Measurements from ENCODE around the gene CLP1. TPM values are rescaled to one million over a fixed set of nuclear protein-coding genes. Genes with fewer than 3 reads are reported as not detected.
"Not testable (repeated sequence)": the region's sequence is repeated elsewhere in the genome, so short reads cannot be mapped to it uniquely, and the experiment has no call there.

CLP1 gene
- total RNA-seq, 1 donor from 2014 or later, result 25.7 TPM

- H3K27me3 Mint-ChIP-seq (ENCODE audit: low read depth), result no peaks in the 10 kb centered on the region
- no peaks in the 10 kb centered on the region for H3K9me3 Mint-ChIP-seq
- H3K36me3 Mint-ChIP-seq (ENCODE audit: low read depth), result peaks cover 13% of the 10 kb centered on the region
- no peak overlapping the region for H3K27ac Mint-ChIP-seq (ENCODE audit: unreplicated experiment)
- no peak for DNase-seq (ENCODE audit: low read depth, low spot score)
- no peak for TF ChIP-seq CTCF (conservative IDR thresholded peaks at IDR 0.05)
- no peak overlapping the region for H3K4me3 Mint-ChIP-seq
- no peaks in the 10 kb centered on the region for H3K4me1 Mint-ChIP-seq
These were observed 21.8 kb downstream of the CLP1 start for GRCh38 chr11:57679396-57679795.

- Mint-ChIP-seq H3K27ac (ENCODE audit: unreplicated experiment) (no peak overlapping the region), H3K36me3 (ENCODE audit: low read depth) (peaks cover 12% of the 10 kb centered on the region), H3K27me3 (ENCODE audit: low read depth) (no peaks in the 10 kb centered on the region), H3K4me1 (no peaks in the 10 kb centered on the region), H3K4me3 (no peak overlapping the region), H3K9me3 (no peaks in the 10 kb centered on the region)
- TF ChIP-seq CTCF (conservative IDR thresholded peaks at IDR 0.05), result no peak
- no peak for DNase-seq (ENCODE audit: low read depth, low spot score)
These were observed 23.0 kb downstream of the CLP1 start for GRCh38 chr11:57680552-57680874.

GRCh38 chr11:57681168-57681567 is 23.6 kb downstream of the CLP1 start:
- no peak for DNase-seq (ENCODE audit: low read depth, low spot score)
- Mint-ChIP-seq H3K4me1 (no peaks in the 10 kb centered on the region), H3K27me3 (ENCODE audit: low read depth) (no peaks in the 10 kb centered on the region), H3K27ac (ENCODE audit: unreplicated experiment) (no peak overlapping the region), H3K9me3 (no peaks in the 10 kb centered on the region), H3K4me3 (no peak overlapping the region), H3K36me3 (ENCODE audit: low read depth) (peaks cover 12% of the 10 kb centered on the region)
- no peak for TF ChIP-seq CTCF (conservative IDR thresholded peaks at IDR 0.05)

GRCh38 chr11:57690474-57690873 is 32.9 kb downstream of the CLP1 start:
- not testable (repeated sequence) for H3K4me1 Mint-ChIP-seq; H3K27me3 Mint-ChIP-seq (ENCODE audit: low read depth); H3K9me3 Mint-ChIP-seq; DNase-seq (ENCODE audit: low read depth, low spot score); H3K4me3 Mint-ChIP-seq; H3K27ac Mint-ChIP-seq (ENCODE audit: unreplicated experiment)
- peaks cover 21% of the 10 kb centered on the region for H3K36me3 Mint-ChIP-seq (ENCODE audit: low read depth)

GRCh38 chr11:57698843-57699365 is 41.3 kb downstream of the CLP1 start:
- no peak overlapping the region for H3K27ac Mint-ChIP-seq (ENCODE audit: unreplicated experiment)
- H3K4me3 Mint-ChIP-seq, result no peak overlapping the region
- TF ChIP-seq CTCF (conservative IDR thresholded peaks at IDR 0.05), result no peak
- H3K4me1 Mint-ChIP-seq, result no peaks in the 10 kb centered on the region
- H3K27me3 Mint-ChIP-seq (ENCODE audit: low read depth), result no peaks in the 10 kb centered on the region
- DNase-seq (ENCODE audit: low read depth, low spot score), result no peak
- H3K36me3 Mint-ChIP-seq (ENCODE audit: low read depth), result peaks cover 3% of the 10 kb centered on the region
- no peaks in the 10 kb centered on the region for H3K9me3 Mint-ChIP-seq

GRCh38 chr11:57699813-57700212 is 42.3 kb downstream of the CLP1 start:
- Mint-ChIP-seq H3K4me3 (no peak overlapping the region), H3K27me3 (ENCODE audit: low read depth) (no peaks in the 10 kb centered on the region), H3K27ac (ENCODE audit: unreplicated experiment) (no peak overlapping the region), H3K4me1 (peaks cover 1% of the 10 kb centered on the region), H3K36me3 (ENCODE audit: low read depth) (peaks cover 3% of the 10 kb centered on the region), H3K9me3 (no peaks in the 10 kb centered on the region)
- TF ChIP-seq CTCF (conservative IDR thresholded peaks at IDR 0.05), result no peak
- no peak for DNase-seq (ENCODE audit: low read depth, low spot score)
